ENCODE data around the gene KATNAL1. TPM values are rescaled to one million over a fixed set of nuclear protein-coding genes. Genes with fewer than 3 reads are reported as not detected.

The KATNAL1 gene
- total RNA-seq = 10 to 100 TPM; 25.0 to 25.8 TPM

GRCh38 chr13:30307194-30307970 lies at the start of gene KATNAL1:
Gene KATNAL1 (minus strand): TSS chr13:30307551. CDS start chr13:30283777, 23,774 bp downstream.
- H3K27me3 Mint-ChIP-seq = no peaks in the 10 kb centered on the region
- peak within 1 kb of the TSS; percentile 87 for H3K4me3 Mint-ChIP-seq
- no peaks in the 10 kb centered on the region for H3K36me3 Mint-ChIP-seq (ENCODE audit: low read depth)
- ATAC-seq (replicated peaks) = peak; percentile 67
- peak within 1 kb of the TSS; percentile 79 for H3K27ac Mint-ChIP-seq
- no peaks in the 10 kb centered on the region for H3K9me3 Mint-ChIP-seq
- peaks cover 34% of the 10 kb centered on the region for H3K4me1 Mint-ChIP-seq

DNA sequence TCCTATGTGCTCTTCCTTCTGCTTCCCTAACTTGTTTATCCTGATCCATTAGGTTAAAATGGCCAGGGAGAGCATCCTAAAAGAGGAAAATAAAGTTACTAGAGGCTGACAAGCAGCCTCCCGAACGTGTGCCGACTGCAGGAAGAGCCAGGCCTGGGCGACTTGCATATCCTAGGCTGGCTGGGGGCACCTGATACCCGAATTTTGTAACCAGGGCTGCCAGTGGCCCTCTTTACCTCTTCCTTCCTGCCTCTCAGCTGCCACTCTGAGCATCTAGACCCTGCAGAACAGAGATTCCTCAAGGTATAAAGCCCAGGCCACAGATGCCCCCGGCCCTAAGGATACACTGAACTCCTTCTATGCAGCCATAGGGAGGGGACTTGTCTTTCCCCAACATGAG lies 48.5 kb upstream of the KATNAL1 start:
- Mint-ChIP-seq H3K4me1 (peaks cover 4% of the 10 kb centered on the region), H3K27me3 (no peaks in the 10 kb centered on the region), H3K36me3 (ENCODE audit: low read depth) (peaks cover 23% of the 10 kb centered on the region), H3K27ac (no peak overlapping the region), H3K9me3 (peaks cover 10% of the 10 kb centered on the region), H3K4me3 (no peak overlapping the region)
- ATAC-seq (replicated peaks) = no peak

DNA sequence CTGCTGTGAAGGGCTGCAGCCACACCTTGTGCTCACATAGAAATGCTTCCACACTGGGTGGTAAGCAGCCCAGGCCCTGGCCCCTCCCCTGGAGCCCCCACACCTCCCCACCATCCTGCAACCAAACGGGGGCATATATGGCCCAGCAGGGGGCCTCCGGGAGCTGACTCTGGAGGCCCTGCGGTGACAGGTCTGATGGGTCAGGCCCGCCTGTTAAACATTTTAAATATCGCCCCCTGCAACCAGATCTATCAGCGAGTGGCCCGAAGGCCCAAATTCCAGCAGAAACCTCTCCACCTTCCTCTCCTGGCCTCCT lies 48.0 kb upstream of the KATNAL1 start:
- H3K9me3 Mint-ChIP-seq = peaks cover 10% of the 10 kb centered on the region
- H3K4me3 Mint-ChIP-seq = no peak overlapping the region
- H3K27ac Mint-ChIP-seq = no peak overlapping the region
- no peaks in the 10 kb centered on the region for H3K27me3 Mint-ChIP-seq
- ATAC-seq (replicated peaks) = no peak
- H3K36me3 Mint-ChIP-seq (ENCODE audit: low read depth) = peaks cover 23% of the 10 kb centered on the region
- H3K4me1 Mint-ChIP-seq = peaks cover 4% of the 10 kb centered on the region

GRCh38 chr13:30354493-30355383 lies 47.4 kb upstream of the KATNAL1 start:
- no peaks in the 10 kb centered on the region for H3K27me3 Mint-ChIP-seq
- peaks cover 23% of the 10 kb centered on the region for H3K36me3 Mint-ChIP-seq (ENCODE audit: low read depth)
- peaks cover 2% of the 10 kb centered on the region for H3K4me1 Mint-ChIP-seq
- H3K9me3 Mint-ChIP-seq = peaks cover 10% of the 10 kb centered on the region
- H3K27ac Mint-ChIP-seq = no peak overlapping the region
- ATAC-seq (replicated peaks) = no peak
- no peak overlapping the region for H3K4me3 Mint-ChIP-seq

- Mint-ChIP-seq H3K36me3 (ENCODE audit: low read depth) (peaks cover 23% of the 10 kb centered on the region), H3K4me1 (no peaks in the 10 kb centered on the region), H3K27me3 (no peaks in the 10 kb centered on the region), H3K9me3 (peaks cover 10% of the 10 kb centered on the region), H3K4me3 (no peak overlapping the region), H3K27ac (no peak overlapping the region)
- no peak for ATAC-seq (replicated peaks)
These were observed 46.3 kb upstream of the KATNAL1 start for GRCh38 chr13:30353471-30354215.

DNA sequence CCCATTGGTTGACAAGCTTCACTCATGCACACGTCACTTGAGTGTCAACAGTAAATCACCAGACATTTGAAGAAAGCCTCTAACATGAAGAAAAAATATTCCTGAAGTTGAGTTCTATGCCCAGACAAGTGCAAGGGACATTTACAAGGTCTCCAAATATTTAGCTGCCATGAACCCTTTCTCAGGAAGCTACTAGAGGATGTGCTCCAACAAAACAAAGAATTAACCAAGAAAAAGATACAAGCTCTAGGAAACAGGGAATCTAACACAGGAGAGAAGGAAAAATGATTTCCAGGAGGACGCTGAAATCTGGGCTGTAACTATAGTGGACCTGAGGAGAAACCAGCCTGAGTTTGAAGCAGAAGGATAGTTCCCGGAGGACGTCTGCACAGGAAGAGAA lies 45.7 kb upstream of the KATNAL1 start:
- Mint-ChIP-seq H3K9me3 (peaks cover 10% of the 10 kb centered on the region), H3K4me3 (no peak overlapping the region), H3K4me1 (no peaks in the 10 kb centered on the region), H3K27me3 (no peaks in the 10 kb centered on the region), H3K27ac (no peak overlapping the region), H3K36me3 (ENCODE audit: low read depth) (peaks cover 23% of the 10 kb centered on the region)
- no peak for ATAC-seq (replicated peaks)

DNA sequence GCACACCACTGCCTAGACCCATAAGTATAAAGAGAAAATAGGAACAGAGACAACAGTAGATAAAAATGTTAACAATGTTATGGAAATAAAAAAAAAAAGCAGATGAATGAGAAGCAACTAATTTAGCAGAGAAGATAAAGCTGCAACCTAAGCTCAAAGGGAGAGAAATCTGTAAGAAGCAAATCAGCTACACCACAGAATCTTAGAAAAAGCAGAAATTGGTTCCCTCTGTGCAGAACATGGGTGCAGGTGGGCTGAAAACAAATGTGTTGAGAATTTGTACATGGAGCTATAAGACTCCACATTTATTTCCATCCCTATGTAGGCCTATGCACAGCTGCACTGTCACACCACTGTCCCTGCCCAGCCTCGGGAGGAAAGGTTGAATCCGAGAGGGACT lies 44.8 kb upstream of the KATNAL1 start:
- H3K9me3 Mint-ChIP-seq = peaks cover 10% of the 10 kb centered on the region
- ATAC-seq (replicated peaks) = no peak
- H3K4me1 Mint-ChIP-seq = peaks cover 5% of the 10 kb centered on the region
- H3K36me3 Mint-ChIP-seq (ENCODE audit: low read depth) = peaks cover 17% of the 10 kb centered on the region
- no peaks in the 10 kb centered on the region for H3K27me3 Mint-ChIP-seq
- no peak overlapping the region for H3K27ac Mint-ChIP-seq
- H3K4me3 Mint-ChIP-seq = no peak overlapping the region

GRCh38 chr13:30346789-30347167 lies 39.4 kb upstream of the KATNAL1 start:
- peak overlapping the region; percentile 47 for H3K4me3 Mint-ChIP-seq
- no peaks in the 10 kb centered on the region for H3K9me3 Mint-ChIP-seq
- H3K36me3 Mint-ChIP-seq (ENCODE audit: low read depth) = peaks cover 19% of the 10 kb centered on the region
- ATAC-seq (replicated peaks) = peak; percentile 74
- peaks cover 27% of the 10 kb centered on the region for H3K4me1 Mint-ChIP-seq
- H3K27ac Mint-ChIP-seq = peak overlapping the region; percentile 42
- no peaks in the 10 kb centered on the region for H3K27me3 Mint-ChIP-seq

DNA sequence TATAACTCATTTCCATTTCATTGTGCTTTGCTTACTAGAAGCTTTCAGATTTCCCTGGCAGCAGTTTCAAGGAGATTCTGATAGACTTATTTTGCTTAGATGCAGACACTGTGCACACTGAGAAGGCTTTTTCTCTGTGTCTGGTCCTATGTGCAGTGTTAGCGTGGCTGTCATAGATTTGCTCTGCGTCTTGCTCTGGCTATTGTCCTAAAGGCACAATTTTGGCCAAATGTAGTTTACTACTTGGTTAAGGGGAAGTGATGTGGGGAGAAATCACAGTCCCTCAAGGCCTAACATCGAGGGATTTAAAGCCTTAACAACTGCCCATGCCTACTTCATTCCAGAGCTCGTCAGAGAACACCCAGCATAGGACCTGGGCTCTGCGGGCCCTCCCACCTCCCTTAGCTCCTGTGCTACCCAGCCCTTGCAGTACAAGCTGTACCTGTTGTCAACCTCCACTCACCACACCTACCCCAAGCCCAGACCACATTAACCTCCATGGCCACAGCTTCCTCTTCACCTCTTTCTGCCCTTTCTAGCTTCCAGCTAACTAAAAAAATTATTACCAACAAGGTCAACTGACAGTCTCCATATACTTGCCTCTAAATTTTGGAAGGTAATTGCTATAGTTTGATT lies 38.9 kb upstream of the KATNAL1 start:
- peak overlapping the region; percentile 42 for H3K27ac Mint-ChIP-seq

GRCh38 chr13:30345426-30346100 lies 38.2 kb upstream of the KATNAL1 start:
- peaks cover 28% of the 10 kb centered on the region for H3K36me3 Mint-ChIP-seq (ENCODE audit: low read depth)
- H3K27ac Mint-ChIP-seq = no peak overlapping the region
- H3K27me3 Mint-ChIP-seq = no peaks in the 10 kb centered on the region
- peaks cover 27% of the 10 kb centered on the region for H3K4me1 Mint-ChIP-seq
- H3K9me3 Mint-ChIP-seq = no peaks in the 10 kb centered on the region
- ATAC-seq (replicated peaks) = no peak
- H3K4me3 Mint-ChIP-seq = peak overlapping the region; percentile 47

More for the DNA sequence above, 38.9 kb upstream of the KATNAL1 start:
- Mint-ChIP-seq H3K36me3 (ENCODE audit: low read depth) (peaks cover 21% of the 10 kb centered on the region), H3K27me3 (no peaks in the 10 kb centered on the region), H3K4me1 (peaks cover 27% of the 10 kb centered on the region), H3K9me3 (no peaks in the 10 kb centered on the region), H3K4me3 (peak overlapping the region; percentile 47)
- ATAC-seq (replicated peaks) = peak; percentile 92

DNA sequence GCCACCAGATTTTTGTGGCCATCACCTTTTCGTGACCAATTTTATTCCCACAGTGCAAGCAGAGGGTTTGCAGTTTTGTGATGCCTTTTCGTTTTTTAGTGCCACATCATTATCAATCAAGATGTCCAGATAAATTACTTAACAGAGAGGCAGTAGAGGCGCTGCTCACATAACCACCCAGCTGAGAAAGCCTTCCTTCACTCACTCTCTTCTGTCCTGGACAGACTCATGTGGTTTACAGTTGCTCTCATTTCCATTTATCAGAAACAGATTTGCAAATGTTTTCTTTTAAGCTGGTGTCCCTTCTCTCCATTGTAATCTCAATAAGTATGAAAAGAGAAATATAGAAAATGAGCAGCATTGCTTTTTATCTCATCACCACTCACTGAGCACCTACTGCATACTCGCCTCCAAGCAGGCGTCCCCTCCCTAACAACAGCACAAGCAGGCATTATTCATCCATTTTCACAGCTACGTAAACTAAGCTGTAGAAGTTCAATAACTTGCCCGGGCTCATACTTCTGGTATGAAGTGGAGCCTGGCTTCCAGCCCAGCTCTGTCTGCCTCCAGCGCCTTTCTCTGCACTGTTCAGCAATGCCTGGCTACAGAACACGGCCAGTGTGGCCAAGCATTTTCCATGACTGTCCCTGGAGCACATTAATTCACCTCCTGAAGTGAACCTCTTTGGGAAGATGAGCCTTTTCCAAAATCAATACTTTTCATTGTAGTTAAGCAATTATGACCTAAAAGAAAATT lies 34.6 kb upstream of the KATNAL1 start:
- no peaks in the 10 kb centered on the region for H3K9me3 Mint-ChIP-seq
- no peak overlapping the region for H3K27ac Mint-ChIP-seq
- no peaks in the 10 kb centered on the region for H3K27me3 Mint-ChIP-seq
- H3K4me3 Mint-ChIP-seq = no peak overlapping the region
- H3K36me3 Mint-ChIP-seq (ENCODE audit: low read depth) = peaks cover 28% of the 10 kb centered on the region
- no peak for ATAC-seq (replicated peaks)
- H3K4me1 Mint-ChIP-seq = peaks cover 28% of the 10 kb centered on the region

- H3K4me1 Mint-ChIP-seq = peaks cover 14% of the 10 kb centered on the region
- no peak for ATAC-seq (replicated peaks)
- peaks cover 28% of the 10 kb centered on the region for H3K36me3 Mint-ChIP-seq (ENCODE audit: low read depth)
- no peaks in the 10 kb centered on the region for H3K27me3 Mint-ChIP-seq
- H3K27ac Mint-ChIP-seq = no peak overlapping the region
- H3K9me3 Mint-ChIP-seq = no peaks in the 10 kb centered on the region
- no peak overlapping the region for H3K4me3 Mint-ChIP-seq
These were observed 33.2 kb upstream of the KATNAL1 start for GRCh38 chr13:30340331-30341250.
